Stimulated activated naive CD4-positive, alpha-beta T cell (primary cell): Measurements from ENCODE around the gene PLCL2.
"Not testable (repeated sequence)": the region's sequence is repeated elsewhere in the genome, so short reads cannot be mapped to it uniquely, and the experiment has no call there.

Source experiments
- DNase-seq, 6 experiments: peaks; one replicate each; lab custom pipeline; 2025; lab: John Stamatoyannopoulos, UW

Gene PLCL2

GRCh38 chr3:17119201-17120072 lies 234.7 kb downstream of the PLCL2 start:
- no peak for DNase-seq

GRCh38 chr3:17120115-17120514 lies 235.4 kb downstream of the PLCL2 start:
- no peak for DNase-seq

DNA sequence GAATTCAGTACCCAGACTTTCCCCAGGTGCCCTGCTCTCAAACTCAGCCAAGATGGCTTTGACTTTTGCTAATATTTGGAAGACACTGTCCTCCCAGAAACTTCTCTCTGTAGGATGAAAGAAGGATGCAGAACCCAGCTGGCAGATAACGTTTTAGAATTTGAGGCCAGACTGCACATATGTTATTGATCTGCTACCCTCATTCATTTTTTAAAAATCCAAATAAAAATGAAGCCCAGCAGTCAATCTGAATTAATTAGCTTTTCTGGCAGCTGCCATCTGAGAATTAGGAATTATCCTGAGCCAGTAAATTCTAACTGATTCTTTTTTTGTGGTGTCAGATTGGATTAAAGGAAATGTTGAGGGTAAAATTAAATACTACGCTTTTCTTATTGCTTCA lies 236.6 kb downstream of the PLCL2 start:
- DNase-seq: no peak

DNA sequence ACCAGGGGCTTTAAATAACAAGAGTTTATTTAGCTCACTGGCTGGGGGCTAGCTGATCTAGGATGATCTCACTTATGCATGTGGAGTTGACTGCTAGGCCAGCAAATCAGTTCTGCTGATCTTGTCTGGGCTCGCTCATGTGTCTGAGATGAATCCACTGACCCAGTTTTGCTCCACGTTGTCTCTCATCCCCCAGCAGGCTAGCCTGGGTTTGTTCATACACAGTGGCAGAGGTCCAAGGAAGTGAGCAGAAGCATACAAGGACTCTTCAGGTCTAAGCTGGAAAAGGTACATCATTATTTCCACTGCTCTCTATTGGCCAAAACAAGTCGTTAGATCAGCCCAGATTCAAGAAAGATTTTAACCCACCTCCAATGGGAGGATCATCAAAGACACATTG lies 238.0 kb downstream of the PLCL2 start:
- no peak for DNase-seq

DNA sequence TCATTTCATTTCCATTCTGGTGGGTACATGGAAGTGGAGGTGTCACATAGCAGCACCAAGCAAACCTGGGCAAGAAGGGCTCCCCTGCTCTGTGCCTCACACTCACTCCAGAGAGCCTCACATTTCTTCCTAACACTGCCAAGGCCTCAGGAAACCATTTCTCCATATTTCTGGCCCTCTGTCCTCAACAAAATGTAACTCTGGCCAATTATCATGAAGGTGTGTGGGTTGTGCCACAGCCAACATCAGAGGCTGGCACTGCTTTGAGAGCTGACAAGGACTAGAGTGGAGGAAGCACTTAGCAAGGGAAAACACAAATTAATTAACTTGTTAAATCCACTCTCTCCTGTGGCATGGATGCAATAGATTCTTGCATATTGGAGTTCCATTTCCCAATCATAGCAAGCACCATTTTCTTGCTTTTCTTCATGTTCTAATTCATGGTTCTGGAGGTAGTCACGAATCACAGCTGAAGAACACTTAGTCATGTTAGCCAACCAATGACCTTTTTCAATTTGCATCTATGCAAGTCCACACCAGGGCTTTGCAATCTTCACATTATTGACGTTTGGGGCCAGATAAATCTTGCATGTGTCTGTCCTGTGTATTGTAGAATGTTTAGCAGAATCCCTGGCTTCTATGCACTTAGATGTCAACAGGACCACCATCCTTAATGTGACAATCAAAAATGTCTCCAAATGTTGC lies 241.1 kb downstream of the PLCL2 start:
- DNase-seq: no peak

DNA sequence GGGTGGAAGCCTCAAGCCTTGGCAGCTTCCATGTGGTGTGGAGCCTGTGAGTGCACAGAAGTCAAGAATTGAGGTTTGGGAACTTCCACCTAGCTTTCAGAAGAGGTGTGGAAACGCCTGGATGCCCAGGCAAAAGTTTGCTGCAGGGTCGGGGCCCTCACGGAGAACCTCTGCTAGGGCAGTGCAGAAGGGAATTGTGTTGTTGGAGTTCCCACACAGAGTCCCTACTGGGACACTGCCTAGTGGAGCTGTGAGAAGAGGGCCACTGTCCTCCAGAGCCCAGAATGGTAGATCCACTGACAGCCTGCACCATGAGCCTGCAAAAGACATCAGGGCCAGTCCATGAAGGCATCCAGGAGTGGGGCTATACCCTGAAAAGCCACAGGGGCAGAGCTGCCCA lies 243.9 kb downstream of the PLCL2 start:
- DNase-seq: not testable (repeated sequence)

GRCh38 chr3:17129556-17129955 lies 244.8 kb downstream of the PLCL2 start:
- no peak for DNase-seq

GRCh38 chr3:17130956-17131355 lies 246.2 kb downstream of the PLCL2 start:
- DNase-seq: no peak

- DNase-seq: no peak
These were observed 247.7 kb downstream of the PLCL2 start for GRCh38 chr3:17132286-17133115.

GRCh38 chr3:17133632-17134545 lies 249.1 kb downstream of the PLCL2 start:
- no peak for DNase-seq

DNA sequence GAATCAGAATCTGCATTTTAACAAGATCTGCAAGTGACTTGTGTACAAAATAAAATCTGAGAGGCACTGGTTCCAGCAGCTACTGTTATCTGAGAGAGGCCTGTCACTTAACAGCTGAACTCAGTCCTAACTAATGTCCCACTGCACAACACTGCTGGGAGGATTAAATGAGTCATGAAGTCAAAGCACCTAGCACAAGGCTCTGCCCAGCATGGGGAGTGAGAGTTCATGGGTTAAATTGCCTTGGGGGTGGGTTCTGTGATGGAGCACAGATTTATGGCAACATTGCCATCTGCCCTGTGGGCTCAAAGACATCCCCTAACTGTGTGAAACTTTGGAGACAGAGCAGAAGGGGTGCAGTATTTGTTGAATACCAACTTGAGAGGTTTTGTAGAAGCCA lies 250.9 kb downstream of the PLCL2 start:
- no peak for DNase-seq

DNA sequence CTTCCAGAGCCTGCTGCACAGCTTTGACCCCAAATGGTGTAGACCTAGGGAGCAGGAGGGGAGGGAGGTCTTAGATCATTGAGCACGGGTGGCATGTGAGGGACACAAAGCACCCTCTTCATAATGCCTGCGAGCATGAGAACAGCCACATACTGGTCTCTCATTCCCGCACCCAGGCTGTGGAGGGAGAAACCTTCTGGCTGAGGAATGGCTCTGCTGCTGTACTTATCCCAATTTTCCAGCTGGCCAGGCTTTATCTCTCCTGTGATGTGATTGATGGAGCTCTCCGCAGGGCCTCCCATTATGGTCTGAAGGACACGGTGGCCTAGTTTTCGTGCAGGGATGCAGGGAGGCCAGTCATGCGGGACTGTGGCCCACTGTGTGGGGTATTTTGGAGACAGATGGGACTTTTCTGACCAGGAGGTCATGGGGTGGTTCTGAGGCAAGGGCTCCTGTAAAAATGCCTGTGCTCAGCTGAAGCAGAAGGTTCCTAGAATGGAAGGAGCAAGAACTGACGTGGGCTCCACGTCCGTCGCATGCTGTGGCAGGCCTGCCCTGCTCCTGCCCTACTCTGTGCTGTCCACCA lies 251.5 kb downstream of the PLCL2 start:
- DNase-seq: no peak

DNA sequence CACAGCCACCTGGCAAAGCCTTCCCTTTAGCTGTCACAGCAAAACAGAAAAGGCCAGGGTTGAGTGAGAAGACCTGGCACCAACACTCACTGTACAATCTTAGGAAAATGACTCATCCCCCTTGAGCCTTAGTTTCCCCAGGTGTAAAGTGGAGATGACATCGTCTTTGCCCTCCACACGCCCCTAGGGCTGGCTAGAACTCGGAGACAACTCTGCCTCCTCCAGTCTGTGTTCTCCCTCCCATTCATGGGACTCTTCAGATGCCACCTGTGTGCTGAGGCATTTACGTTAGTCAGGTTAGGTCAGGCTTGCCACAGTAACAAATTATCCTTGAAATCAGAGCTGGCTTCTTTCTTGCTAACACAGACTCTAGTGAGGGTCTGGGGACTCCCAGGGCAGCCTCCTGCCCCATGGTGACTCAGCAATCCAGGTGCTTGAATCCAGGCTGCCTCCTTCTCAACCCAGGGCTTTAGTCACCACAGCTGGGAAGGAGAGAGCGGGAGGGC lies 252.6 kb downstream of the PLCL2 start:
- DNase-seq: no peak

DNA sequence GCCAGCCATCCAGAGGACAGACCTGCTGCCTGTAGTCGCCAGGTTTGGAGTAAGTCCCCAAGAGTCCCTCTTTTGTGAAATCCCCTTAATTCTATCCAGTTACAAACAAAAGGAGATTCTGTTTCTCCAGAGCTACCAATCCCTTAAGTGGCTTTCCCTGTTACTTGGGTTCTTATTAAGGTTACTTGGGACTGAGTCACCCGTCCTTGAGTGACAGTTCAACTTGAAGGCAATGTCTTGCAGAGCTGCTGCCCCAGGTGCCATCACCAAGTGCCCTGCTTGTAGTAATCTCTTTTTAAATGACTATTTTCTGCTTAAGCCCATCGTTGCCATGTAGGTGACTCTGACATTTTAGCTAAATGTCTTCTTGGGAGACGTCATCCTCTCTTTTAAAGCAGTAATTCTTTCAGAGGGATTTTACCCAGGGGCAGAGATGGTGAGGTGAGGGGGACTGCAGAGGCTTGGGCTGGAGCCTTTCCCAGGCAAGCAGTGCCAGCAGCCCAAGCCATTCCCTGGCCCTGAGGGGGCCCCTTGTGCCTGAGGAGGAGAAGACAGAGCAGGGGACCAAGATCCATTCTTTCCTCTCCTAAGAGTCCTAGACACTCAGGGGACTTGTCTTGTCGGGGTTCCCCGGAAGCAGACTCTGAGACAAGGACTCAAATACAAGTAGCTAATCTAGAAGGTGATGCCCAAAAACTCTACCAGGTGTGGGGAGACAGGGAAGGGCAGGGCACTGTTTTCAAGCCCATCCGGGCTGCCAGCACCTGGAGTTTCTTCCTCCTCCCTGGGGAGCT lies 253.7 kb downstream of the PLCL2 start:
- no peak for DNase-seq
